ENCODE results near the gene HDGF. TPM values are rescaled to one million over a fixed set of nuclear protein-coding genes. Genes with fewer than 3 reads are reported as not detected.

The HDGF gene
- total RNA-seq, 1 experiment from 2014 or later, result 310 TPM

GRCh38 chr1:156796340-156797097, 45.0 kb upstream of the HDGF start:
- Histone ChIP-seq H3K18ac (ENCODE audit: insufficient read length, low read depth, low read length) (no peak overlapping the region), H4K5ac (ENCODE audit: insufficient read length, low read depth, low read length) (no peak overlapping the region), H3K27ac (ENCODE audit: insufficient read length, low read depth, low read length) (no peak overlapping the region), H2BK12ac (ENCODE audit: insufficient read length, low read depth, low read length) (no peak overlapping the region), H4K20me1 (ENCODE audit: control insufficient read depth, insufficient read depth, insufficient read length) (no peaks in the 10 kb centered on the region), H3K56ac (ENCODE audit: insufficient read length, low read depth, low read length) (no peak overlapping the region), H3K23me2 (ENCODE audit: insufficient read length, low read depth, low read length, poor library complexity, severe bottlenecking) (no peaks in the 10 kb centered on the region), H3K79me1 (ENCODE audit: insufficient read depth, low read depth, low read length, poor library complexity, severe bottlenecking) (no peaks in the 10 kb centered on the region), H2BK20ac (ENCODE audit: low read depth, low read length, poor library complexity, severe bottlenecking) (no peak overlapping the region), H3K79me2 (ENCODE audit: insufficient read depth, low read length) (no peaks in the 10 kb centered on the region), H3K9me3 (ENCODE audit: control insufficient read depth, low read depth, low read length) (no peaks in the 10 kb centered on the region), H3K4me1 (ENCODE audit: insufficient read depth, low read length) (no peaks in the 10 kb centered on the region), H3K27me3 (ENCODE audit: insufficient read depth, low read length) (no peaks in the 10 kb centered on the region), H3K23ac (ENCODE audit: insufficient read length, low read depth, low read length) (no peak overlapping the region), H4K91ac (ENCODE audit: insufficient read length, low read depth, low read length) (no peak overlapping the region), H2BK120ac (ENCODE audit: low read depth, low read length, poor library complexity, severe bottlenecking) (no peak overlapping the region), H3K4ac (ENCODE audit: low read depth, low read length) (no peak overlapping the region), H3K9ac (ENCODE audit: extremely low read depth, insufficient read length, low read length) (no peak overlapping the region), H3T11ph (ENCODE audit: low read length) (no peak overlapping the region), H2AK5ac (ENCODE audit: insufficient read length, low read length) (no peak overlapping the region), H2AFZ (ENCODE audit: low read length) (no peak overlapping the region), H3K4me2 (ENCODE audit: insufficient read depth, insufficient read length, low read length) (no peak overlapping the region), H2BK5ac (ENCODE audit: insufficient read length, low read length) (no peak overlapping the region), H2BK15ac (ENCODE audit: low read depth, low read length) (no peak overlapping the region), H3K14ac (ENCODE audit: insufficient read depth, low read length) (no peak overlapping the region), H4K8ac (replicated peaks; ENCODE audit: insufficient read length, low read depth, low read length) (no peak overlapping the region)
- Mint-ChIP-seq H3K27ac (no peak overlapping the region), H3K4me3 (no peak overlapping the region), H3K4me1 (no peaks in the 10 kb centered on the region), H3K27me3 (ENCODE audit: low read depth) (no peaks in the 10 kb centered on the region), H3K9me3 (no peaks in the 10 kb centered on the region), H3K36me3 (ENCODE audit: insufficient read depth in 1 of 3, low read depth in 3 of 3) (peaks cover 38 to 89% (median 70%) of the 10 kb centered on the region in 3 experiments; a peak in 6 of 7 replicates)
- WGBS (ENCODE audit: extremely low coverage, insufficient read length, low lambda C conversion rate), result no CpG with 5 or more reads among the region's 8 CpGs
- no peak for TF ChIP-seq CTCF (conservative IDR thresholded peaks at IDR 0.05)
- no peak for DNase-seq
